ENCODE results near the gene SREBF2.

DNA sequence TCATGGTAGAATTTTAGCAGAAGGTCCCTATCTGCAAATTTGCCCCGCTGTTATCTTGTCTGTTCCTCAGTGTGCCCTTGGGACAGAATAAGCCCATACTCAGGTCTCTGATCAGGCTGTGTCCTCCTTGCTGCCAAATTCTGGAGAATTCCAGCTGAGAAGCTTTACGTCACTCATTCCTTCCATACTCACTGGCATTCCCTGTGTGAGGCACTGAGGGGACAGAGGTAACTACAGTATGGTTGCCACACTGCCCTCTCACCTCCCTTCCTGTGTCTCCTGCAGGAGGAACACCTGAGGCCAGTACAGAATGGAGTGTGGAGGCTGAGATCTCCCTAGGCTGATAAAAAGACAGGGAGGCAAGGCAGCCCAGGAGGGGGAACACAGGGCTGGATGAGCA lies 50.5 kb downstream of the SREBF2 start:
- TF ChIP-seq, protein P1, sequence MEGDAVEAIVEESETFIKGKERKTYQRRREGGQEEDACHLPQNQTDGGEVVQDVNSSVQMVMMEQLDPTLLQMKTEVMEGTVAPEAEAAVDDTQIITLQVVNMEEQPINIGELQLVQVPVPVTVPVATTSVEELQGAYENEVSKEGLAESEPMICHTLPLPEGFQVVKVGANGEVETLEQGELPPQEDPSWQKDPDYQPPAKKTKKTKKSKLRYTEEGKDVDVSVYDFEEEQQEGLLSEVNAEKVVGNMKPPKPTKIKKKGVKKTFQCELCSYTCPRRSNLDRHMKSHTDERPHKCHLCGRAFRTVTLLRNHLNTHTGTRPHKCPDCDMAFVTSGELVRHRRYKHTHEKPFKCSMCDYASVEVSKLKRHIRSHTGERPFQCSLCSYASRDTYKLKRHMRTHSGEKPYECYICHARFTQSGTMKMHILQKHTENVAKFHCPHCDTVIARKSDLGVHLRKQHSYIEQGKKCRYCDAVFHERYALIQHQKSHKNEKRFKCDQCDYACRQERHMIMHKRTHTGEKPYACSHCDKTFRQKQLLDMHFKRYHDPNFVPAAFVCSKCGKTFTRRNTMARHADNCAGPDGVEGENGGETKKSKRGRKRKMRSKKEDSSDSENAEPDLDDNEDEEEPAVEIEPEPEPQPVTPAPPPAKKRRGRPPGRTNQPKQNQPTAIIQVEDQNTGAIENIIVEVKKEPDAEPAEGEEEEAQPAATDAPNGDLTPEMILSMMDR (IDR thresholded peaks at IDR 0.05) = no peak
- TF ChIP-seq POLR2A (IDR thresholded peaks at IDR 0.05) = no peak
